ENCODE data around the gene SPECC1L.

DNA sequence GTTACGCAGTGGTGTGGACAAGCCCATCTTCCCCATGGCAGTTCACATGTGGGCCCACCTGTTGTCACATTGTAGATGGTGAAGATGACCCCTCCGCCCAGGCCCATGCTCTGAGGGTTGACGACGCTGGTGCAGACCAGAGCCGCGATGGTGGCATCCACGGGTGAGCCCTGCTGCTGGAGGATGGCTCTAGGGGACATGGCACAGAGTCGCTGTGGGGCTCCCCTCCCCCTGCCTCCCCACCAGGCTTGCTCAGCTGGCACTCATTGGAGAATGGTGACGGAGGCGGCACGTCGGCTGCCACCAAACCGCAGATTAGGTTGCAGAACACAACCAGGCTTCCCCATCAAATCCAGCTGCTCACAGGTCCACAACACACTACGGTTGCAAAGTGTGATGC, 36.8 kb upstream of the SPECC1L start:
- TF ChIP-seq TAF1 (IDR thresholded peaks at IDR 0.05; ENCODE audit: borderline replicate concordance, insufficient read depth, low read length) = no peak
- TF ChIP-seq FOXP2 (optimal IDR thresholded peaks at IDR 0.05; ENCODE audit: borderline replicate concordance, extremely low read depth, extremely low read length, insufficient read depth) = no peak
